Kidney (tissue), 14 donors: ENCODE data around the gene RGS6. TPM values are rescaled to one million over a fixed set of nuclear protein-coding genes. Genes with fewer than 3 reads are reported as not detected.

Source experiments
- DNase-seq, 5 donors: peaks; one replicate each; pipeline ENCODE4 v3.0.0-alpha.2; 2013 to 2020
- FAIRE-seq: peaks from 2 replicates; lab custom pipeline; 2012; peaks lifted over from hg19 to GRCh38; lab: Jason Lieb, UNC
- H3K27ac ChIP-seq, 2 donors: one replicate each; pipeline ENCODE4 v1.7.0; 2013; ENCODE audit warnings: low read depth in 2 of 2, low read length in 2 of 2, inconsistent platforms in 1 of 2
- H3K27me3 ChIP-seq: one replicate; pipeline ENCODE4 v1.7.1; 2013; ENCODE audit warnings: low read length, inconsistent platforms; ENCODE audit not compliant: control insufficient read depth, insufficient read depth
- H3K36me3 ChIP-seq, 3 donors: one replicate each; pipeline versions ENCODE4 v1.7.0 to v1.7.1; 2013; ENCODE audit warnings: low read length in 3 of 3, control low read depth in 1 of 3, inconsistent platforms in 1 of 3; ENCODE audit not compliant: insufficient read depth in 3 of 3, control insufficient read depth in 2 of 3
- H3K4me1 ChIP-seq, 3 donors: one replicate each; pipeline versions ENCODE4 v1.7.0 to v1.7.1; 2013; ENCODE audit warnings: low read length in 3 of 3, inconsistent platforms in 1 of 3, low read depth in 1 of 3; ENCODE audit not compliant: control insufficient read depth in 2 of 3, insufficient read depth in 2 of 3
- H3K4me3 ChIP-seq, 3 donors: one replicate each; pipeline versions ENCODE4 v1.7.0 to v1.8.1; 2013; ENCODE audit warnings: low read length in 3 of 3, control low read depth in 1 of 3, inconsistent platforms in 1 of 3
- H3K9ac ChIP-seq, 3 donors: one replicate each; pipeline versions ENCODE4 v1.7.0 to v1.7.1; 2013; ENCODE audit warnings: low read length in 3 of 3, control low read depth in 1 of 3, inconsistent platforms in 1 of 3
- H3K9me3 ChIP-seq, 3 donors: one replicate each; pipeline versions ENCODE4 v1.7.0 to v1.7.1; 2013; ENCODE audit warnings: low read length in 3 of 3, control low read depth in 1 of 3, inconsistent platforms in 1 of 3; ENCODE audit not compliant: control insufficient read depth in 2 of 3, insufficient read depth in 1 of 3
- CTCF ChIP-seq: IDR thresholded peaks from 3 replicates; pipeline ENCODE4 v1.5.1; 2012; ENCODE audit warnings: mild to moderate bottlenecking, moderate library complexity, borderline replicate concordance; ENCODE audit not compliant: insufficient read depth; ENCODE audit errors: extremely low read depth
- intact Hi-C: fragments of 100-400 bp; cut with DNase I; formaldehyde crosslinking; loops from one replicate; pipeline ENCODE4 v1.11.1; 2022
- polyA plus RNA-seq: library from polyadenylated mRNA; stranded (reverse); fragments of 350-450 nt; fragmentation: Illumina TruSeq; extraction: RNeasy Lipid Tissue Mini Kit (QIAGEN cat#74804); gene quantifications from one replicate; pipeline ENCODE4 v1.2.3, GENCODE V29; 2014; ENCODE audit warnings: low read depth, low replicate concordance; ENCODE audit not compliant: insufficient read depth
- total RNA-seq: library from RNA; stranded (reverse); fragmentation: NEBNext Ultra II Directional; extraction: Animal tissue kit (Norgen Biotek cat#: 25700); gene quantifications from one replicate; pipeline ENCODE4 v1.2.1, GENCODE V29; 2021
- donor health status: control.
- donor health status: control.
- donor health status: control.
- donor health status: control.
- donor health status: control.
- donor health status: DM: yes; HTN: yes; CAD: no.
- donor health status: Normal renal cell carcinoma (clear cell type).

Gene RGS6
- total and polyA plus RNA-seq, 2 donors from 2014 or later: 1.1 to 1.4 TPM

- peak overlapping the region in 1 of 3 donors; percentile 17 for H3K4me3 ChIP-seq
- no peak overlapping the region for H3K9ac ChIP-seq
- DNase-seq (peak in 1 of 5 donors; percentile 26), FAIRE-seq (no peak)
- no peak overlapping the region for H3K27ac ChIP-seq
- no peak for TF ChIP-seq CTCF
- peaks cover 0 to 8% (median 0%) of the 10 kb centered on the region in 3 donors for H3K4me1 ChIP-seq
- no peaks in the 10 kb centered on the region for H3K36me3 ChIP-seq
- intact Hi-C loops: no loop called here
- H3K27me3 ChIP-seq: no peaks in the 10 kb centered on the region
- no peaks in the 10 kb centered on the region for H3K9me3 ChIP-seq
These were observed 613.4 kb downstream of the RGS6 start for GRCh38 chr14:72545411-72546311.

- H3K4me3 ChIP-seq: no peak overlapping the region
- H3K9ac ChIP-seq: no peak overlapping the region
- no peak for TF ChIP-seq CTCF
- H3K27me3 ChIP-seq: no peaks in the 10 kb centered on the region
- intact Hi-C loops: no loop called here
- DNase-seq: peak in 2 of 5 donors; percentile 33 to 45
- H3K27ac ChIP-seq: no peak overlapping the region
- FAIRE-seq: no peak
- no peaks in the 10 kb centered on the region for H3K36me3 ChIP-seq
- H3K4me1 ChIP-seq: peaks cover 0 to 8% (median 0%) of the 10 kb centered on the region in 3 donors
- no peaks in the 10 kb centered on the region for H3K9me3 ChIP-seq
These were observed 614.3 kb downstream of the RGS6 start for GRCh38 chr14:72546344-72547016.

GRCh38 chr14:72547999-72548398 lies 615.8 kb downstream of the RGS6 start:
- intact Hi-C loops: no loop called here
- DNase-seq (no peak), FAIRE-seq (no peak)
- Histone ChIP-seq H3K27ac (no peak overlapping the region), H3K4me3 (no peak overlapping the region), H3K9ac (no peak overlapping the region), H3K4me1 (peaks cover 0 to 8% (median 0%) of the 10 kb centered on the region in 3 donors), H3K9me3 (no peaks in the 10 kb centered on the region), H3K27me3 (no peaks in the 10 kb centered on the region), H3K36me3 (no peaks in the 10 kb centered on the region)
- no peak for TF ChIP-seq CTCF
